ENCODE results near the gene RALGDS. TPM values are rescaled to one million over a fixed set of nuclear protein-coding genes. Genes with fewer than 3 reads are reported as not detected.
A peak's percentile ranks its signal among the peaks of the same experiment; 100 is the strongest.
"Not testable (repeated sequence)": the region's sequence is repeated elsewhere in the genome, so short reads cannot be mapped to it uniquely, and the experiment has no call there.

The RALGDS gene
- total RNA-seq: 100 to 1,000 TPM; 130 to 134 TPM

DNA sequence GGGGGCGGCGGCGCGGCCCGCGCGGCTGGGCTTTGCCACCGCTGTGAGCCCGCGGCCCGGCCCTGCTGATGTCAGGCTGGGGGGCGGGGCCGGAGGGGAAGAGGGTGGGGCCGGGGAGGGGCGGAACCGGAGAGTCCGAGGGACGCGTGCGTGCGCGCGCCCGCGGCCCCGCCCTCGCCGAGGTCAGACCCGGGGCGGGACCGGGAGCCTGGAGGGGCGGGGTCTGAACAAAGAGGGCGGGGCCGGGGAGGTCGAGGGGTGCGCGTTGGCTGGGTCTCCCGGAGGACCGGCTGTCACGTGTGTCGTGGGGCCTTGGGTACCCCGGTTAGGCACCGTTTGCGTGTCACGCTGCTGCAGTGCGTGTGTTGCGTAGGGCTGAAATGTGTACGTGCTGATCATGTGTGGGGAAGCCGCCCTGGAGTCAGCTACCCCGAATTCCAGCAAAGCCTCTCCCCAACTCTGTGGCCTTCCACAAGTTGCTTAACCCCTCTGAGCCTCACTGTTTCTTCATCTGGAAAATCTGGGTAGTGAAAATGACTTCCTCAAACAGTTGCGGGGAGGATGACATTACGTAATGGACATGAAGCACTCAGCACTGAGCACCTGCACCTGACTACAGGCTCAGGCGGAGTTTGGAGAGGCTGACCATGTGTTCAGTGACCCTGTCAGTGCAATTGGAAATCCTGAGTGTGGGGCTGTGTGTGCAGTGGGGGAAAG lies at the start of gene RALGDS:
Gene RALGDS (minus strand): TSS at position 43 of the 717 bp plus-strand sequence. CDS start 86 bp downstream, outside the sequence.
- Mint-ChIP-seq H3K4me3 (peak within 1 kb of the TSS; percentile 76), H3K4me1 (peaks cover 47% of the 10 kb centered on the region), H3K27ac (peak within 1 kb of the TSS; percentile 93), H3K27me3 (no peaks in the 10 kb centered on the region), H3K9me3 (no peaks in the 10 kb centered on the region), H3K36me3 (peaks cover under 1% of the 10 kb centered on the region)
- DNase-seq (peak; percentile 93), ATAC-seq (ENCODE audit: low read depth) (peak; percentile 72)
- POLR2A ChIA-PET: interaction anchor here (1.4 to 2.1 kb wide), 3 partner anchors 10 to 23 kb away, joined by 5 to 8 read pairs (median 6); no protein-coding TSS in a partner anchor

DNA sequence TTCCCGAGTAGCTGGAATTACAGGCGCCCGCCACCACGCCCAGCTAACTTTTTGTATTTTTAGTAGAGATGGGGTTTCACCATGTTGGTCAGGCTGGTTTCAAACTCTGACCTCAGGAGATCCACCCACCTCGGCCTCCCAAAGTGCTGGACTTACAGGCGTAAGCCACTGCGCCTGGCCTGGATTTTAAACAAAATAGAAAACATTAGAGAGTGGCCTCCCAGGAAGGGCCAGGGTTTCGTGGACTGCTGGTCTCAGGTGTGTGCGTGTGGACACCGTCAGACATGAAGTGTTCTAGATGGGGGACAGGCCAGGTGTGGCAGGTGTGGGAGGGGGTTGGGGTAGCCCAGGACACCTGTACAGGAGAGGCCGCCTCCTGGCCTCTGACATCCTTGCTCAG lies 49.7 kb upstream of the RALGDS start:
- ATAC-seq (ENCODE audit: low read depth): no peak
- Mint-ChIP-seq H3K27ac (no peak overlapping the region), H3K9me3 (no peaks in the 10 kb centered on the region), H3K4me1 (no peaks in the 10 kb centered on the region), H3K4me3 (no peak overlapping the region), H3K36me3 (no peaks in the 10 kb centered on the region), H3K27me3 (peaks cover 13% of the 10 kb centered on the region)
- no peak for DNase-seq
- POLR2A ChIA-PET: no interaction called here

DNA sequence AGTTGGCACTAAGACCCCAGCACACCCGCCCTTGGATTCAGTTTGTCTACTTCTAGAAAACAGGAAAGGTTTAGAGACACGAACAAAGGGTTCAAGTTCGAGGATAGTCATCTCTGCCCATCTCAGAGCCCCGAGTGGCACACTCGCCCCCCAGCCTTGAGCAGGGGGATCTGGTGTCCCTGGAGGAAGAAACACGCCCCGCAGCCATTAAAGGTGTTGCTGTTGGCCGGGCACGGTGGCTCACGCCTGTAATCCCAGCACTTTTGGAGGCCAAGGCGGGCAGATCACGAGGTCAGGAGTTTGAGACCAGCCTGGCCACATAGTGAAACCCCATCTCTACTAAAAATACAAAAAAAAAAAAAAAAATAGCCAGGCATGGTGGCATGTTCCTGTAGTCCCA lies 48.6 kb upstream of the RALGDS start:
- peaks cover 13% of the 10 kb centered on the region for H3K27me3 Mint-ChIP-seq
- ATAC-seq (ENCODE audit: low read depth); DNase-seq; H3K4me3 Mint-ChIP-seq; H3K27ac Mint-ChIP-seq; POLR2A ChIA-PET; H3K4me1 Mint-ChIP-seq; H3K9me3 Mint-ChIP-seq; H3K36me3 Mint-ChIP-seq: not testable (repeated sequence)

DNA sequence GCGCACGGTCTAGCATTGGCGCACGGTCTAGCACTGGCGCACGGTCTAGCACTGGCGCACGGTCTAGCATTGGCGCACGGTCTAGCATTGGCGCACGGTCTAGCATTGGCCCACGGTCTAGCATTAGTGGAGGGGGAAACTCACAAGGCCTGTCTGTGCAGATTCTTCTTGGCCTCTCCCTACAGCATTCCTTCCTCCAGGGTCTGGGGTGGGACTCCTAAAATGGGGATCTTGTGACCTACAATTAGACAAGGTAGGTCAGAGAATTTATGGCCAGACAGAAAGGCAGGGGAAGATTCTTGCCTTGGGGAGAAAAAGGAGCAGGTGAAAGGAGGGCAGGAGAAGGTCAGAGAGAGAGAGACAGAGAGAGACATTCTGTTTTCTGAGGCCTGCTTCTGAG lies 48.1 kb upstream of the RALGDS start:
- ATAC-seq (ENCODE audit: low read depth) (no peak), DNase-seq (no peak)
- H3K4me1 Mint-ChIP-seq: no peaks in the 10 kb centered on the region
- no peak overlapping the region for H3K27ac Mint-ChIP-seq
- no peaks in the 10 kb centered on the region for H3K9me3 Mint-ChIP-seq
- no peaks in the 10 kb centered on the region for H3K36me3 Mint-ChIP-seq
- POLR2A ChIA-PET: no interaction called here
- H3K27me3 Mint-ChIP-seq: peaks cover 13% of the 10 kb centered on the region
- no peak overlapping the region for H3K4me3 Mint-ChIP-seq

DNA sequence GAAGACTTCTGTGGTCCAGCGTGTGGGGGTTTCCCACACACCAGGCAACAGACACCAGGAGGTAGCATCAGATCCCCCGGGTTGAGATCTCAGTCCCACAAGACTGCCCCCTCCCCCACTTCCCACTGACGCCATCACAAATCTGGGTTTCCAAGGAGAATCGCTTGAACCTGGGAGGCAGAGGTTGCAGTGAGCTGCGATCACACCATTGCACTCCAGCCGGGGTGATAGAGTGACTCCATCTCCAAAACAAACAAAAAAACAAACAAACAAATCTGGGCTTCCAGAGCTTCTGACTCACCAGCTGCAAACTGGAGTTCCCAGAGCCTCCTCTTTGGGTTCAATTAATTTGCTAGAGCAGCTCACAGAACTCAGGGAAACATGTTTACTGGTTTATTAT lies 47.4 kb upstream of the RALGDS start:
- H3K27ac Mint-ChIP-seq: no peak overlapping the region
- H3K9me3 Mint-ChIP-seq: no peaks in the 10 kb centered on the region
- POLR2A ChIA-PET: no interaction called here
- peaks cover 2% of the 10 kb centered on the region for H3K4me1 Mint-ChIP-seq
- H3K4me3 Mint-ChIP-seq: no peak overlapping the region
- DNase-seq (no peak), ATAC-seq (ENCODE audit: low read depth) (no peak)
- H3K27me3 Mint-ChIP-seq: peaks cover 8% of the 10 kb centered on the region
- no peaks in the 10 kb centered on the region for H3K36me3 Mint-ChIP-seq

DNA sequence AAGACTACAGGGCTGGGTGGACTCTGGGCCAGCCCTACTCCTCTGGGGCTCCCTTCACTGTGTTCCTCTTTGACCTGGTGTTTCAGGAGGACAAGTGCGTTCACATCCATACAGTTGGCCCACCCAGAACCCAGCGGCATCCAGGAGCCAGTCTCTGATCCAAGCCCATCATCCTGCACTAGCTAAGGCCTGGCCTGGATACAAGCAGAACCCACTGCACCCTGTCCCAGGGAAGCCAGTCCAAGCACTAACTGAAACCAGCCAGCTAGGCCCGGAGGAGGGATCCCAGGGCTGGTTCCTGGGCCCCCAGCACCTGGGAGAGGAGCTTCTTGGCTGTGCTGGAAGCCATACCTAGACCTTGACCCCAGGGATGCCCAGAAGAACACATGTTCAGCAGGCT lies 46.7 kb upstream of the RALGDS start:
- H3K36me3 Mint-ChIP-seq: no peaks in the 10 kb centered on the region
- no peaks in the 10 kb centered on the region for H3K9me3 Mint-ChIP-seq
- ATAC-seq (ENCODE audit: low read depth): no peak
- POLR2A ChIA-PET: no interaction called here
- peaks cover 2% of the 10 kb centered on the region for H3K4me1 Mint-ChIP-seq
- H3K4me3 Mint-ChIP-seq: no peak overlapping the region
- no peak for DNase-seq
- peaks cover 8% of the 10 kb centered on the region for H3K27me3 Mint-ChIP-seq
- no peak overlapping the region for H3K27ac Mint-ChIP-seq

DNA sequence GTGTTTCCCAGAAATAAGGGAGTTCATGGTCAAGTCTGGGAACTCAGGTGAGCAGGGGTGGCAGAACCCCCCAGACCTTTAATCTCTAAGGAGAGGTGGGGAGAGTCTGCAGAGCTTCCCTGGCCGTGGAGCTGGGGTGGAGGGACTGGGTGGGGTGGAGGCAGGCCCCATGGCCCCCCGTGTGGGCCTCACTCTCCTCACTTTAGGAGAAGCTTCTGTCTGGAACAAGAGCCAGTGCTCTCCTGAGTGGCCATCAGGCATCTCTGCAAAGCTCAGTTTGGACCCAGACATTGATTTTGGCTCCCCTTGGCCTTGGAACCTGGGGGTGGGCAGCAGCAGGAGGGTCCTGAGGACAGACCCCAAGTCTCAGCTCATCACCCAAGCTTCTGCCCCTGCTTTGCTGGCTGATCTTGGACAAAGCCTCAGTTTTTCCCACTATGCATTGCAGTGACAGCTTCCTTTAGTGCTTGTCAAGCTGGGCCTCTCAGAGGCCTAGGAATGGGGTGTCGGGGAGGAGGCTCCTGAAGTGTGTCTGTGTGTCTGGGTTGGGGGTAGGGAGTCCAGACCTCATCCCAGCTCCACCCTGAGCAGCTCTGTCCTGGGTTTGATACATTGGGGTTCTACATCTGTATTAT lies 46.2 kb upstream of the RALGDS start:
- Mint-ChIP-seq H3K36me3 (no peaks in the 10 kb centered on the region), H3K27me3 (peaks cover 8% of the 10 kb centered on the region), H3K9me3 (no peaks in the 10 kb centered on the region), H3K4me3 (no peak overlapping the region), H3K27ac (no peak overlapping the region), H3K4me1 (peaks cover 2% of the 10 kb centered on the region)
- POLR2A ChIA-PET: no interaction called here
- ATAC-seq (ENCODE audit: low read depth) (no peak), DNase-seq (no peak)

DNA sequence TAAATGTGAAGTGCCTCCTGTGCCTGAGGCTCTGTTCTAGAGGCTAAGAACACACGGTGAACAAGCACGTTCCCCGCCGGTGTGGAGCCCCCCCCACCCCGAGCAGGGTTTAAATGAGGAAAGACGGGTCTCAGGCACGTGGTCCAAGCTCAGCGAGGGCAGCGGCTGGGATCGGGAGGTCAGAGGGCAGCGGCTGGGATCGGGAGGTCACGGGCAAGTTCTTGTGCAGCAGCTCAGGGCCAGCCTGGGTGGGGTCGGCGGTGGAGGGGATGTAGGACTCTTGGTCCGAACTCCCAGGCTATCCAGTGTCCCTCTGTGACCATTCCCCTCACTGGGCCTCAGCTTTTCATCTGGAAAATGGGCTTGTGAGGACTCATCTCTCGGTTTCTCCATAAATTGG lies 45.4 kb upstream of the RALGDS start:
- DNase-seq: no peak
- H3K4me1 Mint-ChIP-seq: peaks cover 2% of the 10 kb centered on the region
- H3K36me3 Mint-ChIP-seq: no peaks in the 10 kb centered on the region
- H3K27ac Mint-ChIP-seq: no peak overlapping the region
- H3K9me3 Mint-ChIP-seq: no peaks in the 10 kb centered on the region
- H3K27me3 Mint-ChIP-seq: peaks cover 11% of the 10 kb centered on the region
- H3K4me3 Mint-ChIP-seq: no peak overlapping the region
- ATAC-seq (ENCODE audit: low read depth): no peak
- POLR2A ChIA-PET: no interaction called here

DNA sequence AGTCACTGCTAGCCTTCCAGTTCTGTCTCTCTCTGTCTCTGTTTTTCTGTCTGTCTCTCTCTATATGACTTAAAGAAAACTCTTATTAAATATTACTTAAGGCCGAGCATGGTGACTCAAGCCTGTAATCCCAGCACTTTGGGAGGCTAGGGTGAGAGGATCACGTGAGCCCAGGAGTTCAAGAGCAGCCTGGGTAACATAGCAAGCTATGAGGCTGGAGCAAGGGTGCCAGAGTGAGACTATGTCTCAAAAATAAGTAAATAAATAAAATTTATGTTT lies 44.4 kb upstream of the RALGDS start:
- ATAC-seq (ENCODE audit: low read depth): no peak

DNA sequence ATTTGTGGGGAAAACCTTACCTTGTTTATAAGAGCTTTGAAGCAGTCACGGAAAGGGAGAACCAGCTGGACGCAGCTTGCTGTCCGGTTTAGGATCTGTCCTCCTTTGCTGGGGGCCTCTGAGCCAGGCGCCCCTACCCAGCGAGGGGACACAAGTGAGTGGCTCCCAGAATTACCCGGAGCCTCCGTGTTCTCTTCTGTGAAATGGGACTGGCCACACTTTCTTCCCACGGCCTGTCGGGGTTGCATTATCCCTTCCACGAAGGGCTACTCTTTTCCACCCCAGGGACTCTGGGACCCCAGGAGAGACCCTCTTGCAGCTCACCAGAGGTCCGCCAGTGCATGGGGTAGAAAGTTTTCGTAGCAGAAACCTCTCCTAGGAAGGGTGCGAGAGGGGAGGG lies 43.2 kb upstream of the RALGDS start:
- POLR2A ChIA-PET: no interaction called here
- no peak overlapping the region for H3K27ac Mint-ChIP-seq

More for the DNA sequence above, 44.4 kb upstream of the RALGDS start:
- Mint-ChIP-seq H3K36me3 (peaks cover under 1% of the 10 kb centered on the region), H3K27me3 (peaks cover 11% of the 10 kb centered on the region), H3K9me3 (no peaks in the 10 kb centered on the region), H3K27ac (no peak overlapping the region), H3K4me3 (no peak overlapping the region), H3K4me1 (peaks cover 2% of the 10 kb centered on the region)
- POLR2A ChIA-PET: no interaction called here
- no peak for DNase-seq

DNA sequence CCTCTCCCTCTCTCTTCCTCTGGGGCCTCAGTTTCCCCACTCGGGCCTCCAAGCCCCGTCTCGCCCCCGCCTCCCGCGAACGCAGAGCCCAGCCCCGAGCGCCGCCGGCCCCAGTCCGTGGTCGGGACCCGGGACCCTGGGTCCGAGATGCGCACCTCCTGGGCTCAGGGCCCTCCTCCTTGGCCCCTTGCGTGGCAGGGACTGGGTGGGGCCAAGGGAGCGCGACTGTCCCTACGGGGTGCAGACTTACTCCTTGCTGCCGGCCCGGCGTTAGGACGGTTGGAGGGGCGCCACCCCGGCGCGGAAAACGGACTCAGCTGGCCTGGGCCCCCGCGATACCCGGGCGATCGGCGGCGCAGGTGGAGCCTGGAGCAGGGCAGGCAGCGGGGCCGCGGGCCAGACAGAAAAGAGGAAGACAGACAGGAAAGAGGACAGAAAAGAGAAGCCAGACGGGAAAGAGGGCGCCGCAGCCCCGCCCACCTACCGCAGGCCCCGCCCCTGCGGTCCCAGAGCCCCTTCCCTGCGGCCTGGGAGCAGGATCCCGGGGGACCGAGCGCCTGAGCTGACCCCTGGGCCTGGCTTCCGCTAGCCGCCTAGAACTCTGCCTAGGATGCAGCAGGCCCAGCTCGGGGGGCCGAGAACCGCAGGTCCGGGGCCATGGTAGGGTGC lies 42.6 kb upstream of the RALGDS start, which contains the start of gene GBGT1:
Gene GBGT1 (minus strand): TSS at position 411 of the 669 bp plus-strand sequence. CDS start 1,502 bp downstream, outside the sequence.
- Mint-ChIP-seq H3K9me3 (no peaks in the 10 kb centered on the region), H3K4me3 (peak within 1 kb of the TSS; percentile 82), H3K27me3 (peaks cover 11% of the 10 kb centered on the region), H3K36me3 (peaks cover 3% of the 10 kb centered on the region), H3K27ac (no peak within 1 kb of the TSS), H3K4me1 (peaks cover 2% of the 10 kb centered on the region)
- ATAC-seq (ENCODE audit: low read depth) (peak; percentile 62), DNase-seq (peak; percentile 68)
- POLR2A ChIA-PET: no interaction called here

More for the DNA sequence above, 43.2 kb upstream of the RALGDS start:
- H3K27me3 Mint-ChIP-seq: peaks cover 11% of the 10 kb centered on the region
- H3K36me3 Mint-ChIP-seq: peaks cover 3% of the 10 kb centered on the region
- peaks cover 2% of the 10 kb centered on the region for H3K4me1 Mint-ChIP-seq
- H3K9me3 Mint-ChIP-seq: no peaks in the 10 kb centered on the region
- no peak for DNase-seq
- ATAC-seq (ENCODE audit: low read depth): no peak
- peak overlapping the region; percentile 82 for H3K4me3 Mint-ChIP-seq

DNA sequence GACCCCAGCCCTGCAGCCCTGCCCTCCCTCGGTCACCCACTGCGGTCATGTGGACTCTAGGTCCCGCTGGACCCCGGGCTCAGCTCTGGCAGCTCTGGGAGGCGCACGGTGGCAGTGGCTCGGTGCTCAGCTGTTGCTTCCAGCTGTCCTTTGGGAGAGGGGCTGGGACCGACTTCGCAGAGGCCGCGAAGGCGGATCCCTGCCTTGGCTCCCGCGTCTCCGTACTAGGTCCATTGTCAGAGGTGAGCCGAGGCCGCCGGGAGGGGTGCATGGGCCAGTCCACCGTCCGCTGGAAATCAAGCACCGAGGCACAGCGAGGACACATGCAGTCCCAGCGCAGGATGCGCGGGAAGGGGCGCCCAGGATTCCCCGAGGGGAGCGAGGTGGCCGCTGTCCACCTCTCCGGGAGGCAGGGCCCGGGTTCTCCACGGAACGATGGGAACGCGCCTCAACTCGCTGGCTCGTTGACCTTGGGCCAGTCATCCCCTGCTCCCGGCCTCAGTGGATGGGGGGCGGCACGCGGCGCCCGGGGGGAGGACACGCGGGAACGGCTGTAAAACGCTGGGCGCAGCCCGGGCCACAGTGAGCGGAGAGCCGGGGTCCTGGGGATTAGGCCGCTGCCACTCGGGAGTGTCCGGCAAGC lies 41.9 kb upstream of the RALGDS start:
- Mint-ChIP-seq H3K4me3 (peak overlapping the region; percentile 54), H3K27me3 (peaks cover 11% of the 10 kb centered on the region), H3K36me3 (peaks cover 3% of the 10 kb centered on the region), H3K4me1 (peaks cover 2% of the 10 kb centered on the region), H3K27ac (no peak overlapping the region), H3K9me3 (no peaks in the 10 kb centered on the region)
- DNase-seq (no peak), ATAC-seq (ENCODE audit: low read depth) (no peak)
- POLR2A ChIA-PET: no interaction called here

DNA sequence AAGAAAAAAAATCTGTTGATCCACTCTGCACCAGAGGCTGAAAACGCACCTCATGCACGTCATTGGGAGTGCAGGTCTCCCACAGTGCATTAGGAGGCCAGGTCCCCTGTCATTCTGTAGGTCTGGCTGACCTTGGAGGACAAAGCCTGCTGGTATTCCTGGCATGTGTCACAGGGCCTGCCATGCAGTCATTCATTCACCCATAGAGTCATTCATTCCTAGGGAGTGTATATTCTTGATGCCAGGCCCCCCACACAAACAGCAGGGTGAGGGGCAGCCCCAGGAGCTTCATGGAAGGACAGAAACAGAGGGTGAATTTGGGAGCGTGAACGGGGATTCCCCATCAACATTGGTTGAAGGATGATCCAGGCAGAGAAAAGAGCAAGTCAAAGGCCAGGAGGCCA lies 40.5 kb upstream of the RALGDS start:
- no peak for DNase-seq
- POLR2A ChIA-PET: no interaction called here
- Mint-ChIP-seq H3K4me3 (peak overlapping the region; percentile 11), H3K9me3 (no peaks in the 10 kb centered on the region), H3K27ac (no peak overlapping the region), H3K4me1 (peaks cover 2% of the 10 kb centered on the region), H3K27me3 (peaks cover 11% of the 10 kb centered on the region), H3K36me3 (peaks cover 3% of the 10 kb centered on the region)
- no peak for ATAC-seq (ENCODE audit: low read depth)

Data from activated naive CD8-positive, alpha-beta T cell treated with anti-CD3 and anti-CD28 coated beads, Interleukin-2, amount 10 ng/mL, durations not matched to agents 7 days and 5 days (primary cell).